GM21737 (cell line): ENCODE measurements around the gene RB1.
A peak's percentile ranks its signal among the peaks of the same experiment; 100 is the strongest.
"Not testable (repeated sequence)": the region's sequence is repeated elsewhere in the genome, so short reads cannot be mapped to it uniquely, and the experiment has no call there.

Experiments used
- ATAC-seq: cut with Tn5 transposase; IDR thresholded peaks from one replicate; pipeline ENCODE4 v1.9.1; 2021; ENCODE audit warnings: mild to moderate bottlenecking, moderate library complexity; ENCODE audit not compliant: unreplicated experiment

RB1 gene

DNA sequence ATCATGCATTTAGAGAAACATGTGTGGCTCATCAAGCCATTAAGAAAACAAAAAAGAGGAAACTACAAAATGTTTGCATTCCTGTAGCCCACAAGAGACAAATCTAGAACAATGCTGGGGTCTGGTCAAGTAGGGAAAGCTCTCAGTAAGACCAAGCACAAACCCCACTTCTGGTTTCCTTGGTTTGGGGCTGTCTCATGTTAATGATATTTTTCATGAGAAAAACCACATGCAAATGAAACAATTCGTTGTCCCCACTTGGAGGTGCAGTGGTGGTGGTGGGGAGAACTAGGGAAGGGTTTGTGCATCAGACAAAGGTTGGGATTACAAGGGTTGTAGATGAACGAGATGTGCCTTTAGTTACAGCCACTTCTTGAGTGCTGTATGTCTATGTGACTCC is 7.0 kb upstream of the RB1 start:
- ATAC-seq, result no peak

DNA sequence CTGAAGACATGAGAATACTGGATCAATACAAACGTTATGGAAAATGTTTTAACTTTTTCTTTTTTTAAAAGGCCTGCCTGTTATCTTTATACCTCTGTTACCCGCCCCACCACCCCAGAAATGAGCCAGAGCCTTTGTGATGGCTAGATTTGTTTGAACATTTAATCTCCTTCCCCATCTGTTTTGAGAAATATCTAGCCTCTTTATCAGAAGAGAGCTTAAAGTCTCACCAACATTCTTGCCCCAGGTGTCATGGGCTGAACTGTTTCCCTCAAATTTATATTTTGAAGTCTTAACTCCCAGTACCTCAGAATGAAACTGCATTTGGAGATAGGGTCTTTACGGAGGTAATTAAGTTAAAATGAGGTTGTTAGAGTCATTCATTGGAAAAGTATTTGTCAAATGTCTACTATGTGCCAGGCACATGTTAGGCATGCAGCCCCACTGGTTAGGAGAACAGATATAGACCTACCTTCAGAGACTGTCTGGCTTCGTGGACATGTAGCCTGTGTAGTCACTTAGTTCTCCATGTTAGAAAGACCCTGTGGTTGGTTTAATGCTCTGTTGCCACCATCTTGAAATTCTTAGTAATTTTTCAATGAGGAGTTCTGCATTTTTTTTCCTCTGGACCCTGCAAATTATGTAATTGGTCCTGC is 6.3 kb upstream of the RB1 start:
- ATAC-seq, result no peak

DNA sequence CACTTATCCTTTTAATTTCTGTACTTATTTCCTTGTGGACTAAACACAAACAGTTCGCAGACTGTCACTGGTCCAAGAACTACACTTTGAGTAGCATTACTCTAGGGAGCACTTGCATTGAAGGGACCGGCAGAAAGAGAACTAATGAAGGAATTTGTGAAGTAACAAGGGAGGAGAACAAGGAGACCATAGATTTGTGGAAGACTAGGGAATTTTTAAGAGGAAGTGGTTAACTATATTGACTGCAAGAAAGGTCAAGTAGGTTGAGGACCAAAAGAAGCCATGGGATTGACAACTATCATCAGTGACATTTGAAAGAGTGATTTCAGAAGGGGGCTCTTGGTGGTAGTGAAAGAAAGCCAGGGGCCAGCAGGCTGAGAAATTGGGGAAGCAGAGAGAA is 4.0 kb upstream of the RB1 start:
- no peak for ATAC-seq

DNA sequence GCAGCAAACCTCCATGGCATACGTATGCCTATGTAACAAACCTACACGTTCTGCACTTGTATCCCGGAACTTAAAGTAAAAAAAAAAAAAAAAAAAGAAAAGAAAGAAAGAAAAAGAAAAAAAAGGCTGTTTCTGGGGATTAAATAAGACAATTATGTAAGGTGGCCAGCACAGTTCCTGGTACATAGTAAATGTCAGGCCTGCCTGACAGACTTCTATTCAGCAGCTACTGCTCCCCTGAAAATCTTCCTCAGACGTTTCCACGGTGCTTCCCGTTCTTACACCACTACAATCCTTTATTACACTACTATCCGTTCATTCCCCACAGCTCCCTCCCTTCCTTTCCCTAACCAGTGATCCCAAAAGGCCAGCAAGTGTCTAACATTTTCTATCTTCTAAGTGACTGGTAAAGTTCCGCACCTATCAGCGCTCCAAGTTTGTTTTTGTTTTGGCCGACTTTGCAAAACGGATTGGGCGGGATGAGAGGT is 636 bp upstream of the RB1 start:
- no peak for ATAC-seq

DNA sequence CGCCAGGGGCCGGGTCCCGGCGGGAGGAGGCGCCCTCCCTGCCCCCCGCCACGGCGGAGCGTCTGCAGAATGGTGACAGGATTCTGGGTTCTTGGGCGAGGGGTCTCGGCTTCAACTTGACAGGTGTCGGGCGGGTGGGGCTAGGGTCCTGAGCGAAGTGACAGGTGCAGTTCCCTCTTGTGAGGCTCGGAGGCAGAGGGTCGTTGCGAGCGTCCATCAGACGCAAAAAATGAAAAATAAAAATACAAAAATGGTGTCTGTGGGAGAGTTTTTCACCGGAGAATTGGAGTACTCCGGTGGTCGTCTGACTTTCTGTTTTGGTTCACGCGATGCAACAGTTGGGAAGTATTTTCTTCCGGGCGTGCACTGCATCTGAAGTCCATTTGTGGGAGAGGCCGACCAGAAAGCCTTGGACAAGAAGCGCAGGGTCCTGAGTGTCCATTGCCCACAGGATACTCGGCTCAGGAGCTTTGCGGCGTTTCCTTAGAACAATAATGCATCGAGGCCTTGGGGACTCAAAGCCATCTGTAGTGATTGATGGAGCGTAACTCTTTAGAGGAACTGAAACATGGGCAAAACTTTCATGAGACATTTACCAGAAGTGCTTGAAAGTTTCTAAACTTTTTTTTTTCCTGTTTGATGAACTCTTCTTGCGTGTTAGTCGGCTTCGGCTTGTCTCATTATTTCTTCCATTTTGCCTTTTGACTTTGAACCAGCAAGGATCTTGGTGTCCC is 759 bp downstream of the RB1 start:
- ATAC-seq, result peak; percentile 61

DNA sequence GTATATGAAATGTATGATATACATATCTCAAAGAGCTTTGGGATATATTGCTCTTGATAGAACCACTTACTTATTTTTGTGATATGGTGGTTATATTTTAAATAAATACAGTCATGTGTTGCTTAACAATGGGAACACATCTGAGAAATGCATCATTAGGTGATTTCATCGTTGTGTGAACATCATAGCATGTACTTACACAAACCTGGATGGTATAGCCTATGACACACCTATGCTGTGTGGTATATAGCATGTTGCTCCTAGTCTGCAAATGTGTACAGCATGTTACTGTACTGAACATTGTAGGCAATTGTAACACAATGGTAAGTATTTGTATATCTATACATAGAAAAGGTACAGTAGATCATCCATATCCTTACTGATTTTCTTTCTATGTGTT is 7.7 kb downstream of the RB1 start:
- no peak for ATAC-seq

DNA sequence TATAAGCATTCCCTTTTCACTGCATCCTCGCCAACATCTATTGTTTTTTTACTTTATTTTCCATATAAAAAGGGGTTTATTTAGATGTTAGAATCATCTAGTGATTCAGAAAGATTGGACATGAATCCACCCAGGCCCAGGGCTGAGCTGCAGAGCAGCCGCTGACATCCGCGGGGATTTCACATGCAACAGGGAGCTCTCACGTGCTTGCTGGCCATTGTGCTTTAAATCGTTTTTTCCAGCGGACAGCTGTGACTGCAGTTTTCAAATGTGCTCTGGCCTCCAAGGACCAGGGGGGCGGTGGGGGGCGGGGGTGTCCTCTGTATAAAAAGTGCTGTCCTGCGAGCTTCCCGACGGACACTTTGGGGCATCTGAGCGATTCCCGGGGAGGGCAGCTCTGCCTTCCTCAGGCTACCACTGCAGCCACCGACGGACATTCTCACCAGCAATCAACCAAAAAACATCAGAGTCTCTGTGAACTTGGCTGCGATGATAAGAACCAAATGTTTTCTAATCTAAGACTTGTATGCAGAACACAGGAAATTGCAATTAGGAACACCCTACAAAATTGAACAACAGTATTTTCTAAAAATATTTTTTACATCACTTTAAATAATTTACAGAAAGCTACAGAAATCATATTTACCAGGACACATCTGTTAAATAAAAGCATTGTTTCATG is 12.6 kb downstream of the RB1 start:
- no peak for ATAC-seq

DNA sequence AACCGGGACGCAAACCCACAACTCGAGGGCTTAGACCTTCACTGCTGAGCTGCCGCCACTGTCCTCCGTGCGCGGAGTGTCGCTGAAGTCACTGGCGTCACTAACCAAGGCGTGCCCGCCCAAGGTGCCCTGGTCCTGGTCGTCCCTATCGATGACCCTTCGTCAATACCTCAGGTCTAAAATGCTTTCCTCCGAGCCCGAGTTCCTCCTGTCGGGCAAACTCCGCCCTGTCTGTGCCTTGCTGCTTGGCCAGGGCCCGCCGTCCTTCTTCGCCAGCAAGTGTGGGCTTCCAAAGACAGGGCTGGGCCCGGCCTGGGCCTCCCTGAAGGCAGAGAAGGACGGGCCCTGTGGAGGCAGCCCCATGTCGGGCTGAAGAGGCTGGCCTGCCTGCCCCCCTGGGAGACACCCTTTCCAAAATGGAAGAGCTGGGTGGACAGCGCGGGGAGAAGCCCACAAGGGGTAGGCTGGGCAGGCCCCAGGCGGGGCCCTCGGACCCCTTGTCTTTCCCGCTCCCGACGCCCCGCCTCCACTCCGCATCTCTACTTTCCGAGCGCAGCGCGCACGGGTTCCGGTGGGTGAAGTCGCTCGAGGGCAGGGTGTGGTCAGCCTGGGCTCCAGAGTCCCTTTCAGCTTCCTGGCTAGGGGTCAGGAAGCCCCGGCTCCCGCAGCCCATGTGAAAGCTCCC is 13.4 kb downstream of the RB1 start:
- ATAC-seq, result no peak

DNA sequence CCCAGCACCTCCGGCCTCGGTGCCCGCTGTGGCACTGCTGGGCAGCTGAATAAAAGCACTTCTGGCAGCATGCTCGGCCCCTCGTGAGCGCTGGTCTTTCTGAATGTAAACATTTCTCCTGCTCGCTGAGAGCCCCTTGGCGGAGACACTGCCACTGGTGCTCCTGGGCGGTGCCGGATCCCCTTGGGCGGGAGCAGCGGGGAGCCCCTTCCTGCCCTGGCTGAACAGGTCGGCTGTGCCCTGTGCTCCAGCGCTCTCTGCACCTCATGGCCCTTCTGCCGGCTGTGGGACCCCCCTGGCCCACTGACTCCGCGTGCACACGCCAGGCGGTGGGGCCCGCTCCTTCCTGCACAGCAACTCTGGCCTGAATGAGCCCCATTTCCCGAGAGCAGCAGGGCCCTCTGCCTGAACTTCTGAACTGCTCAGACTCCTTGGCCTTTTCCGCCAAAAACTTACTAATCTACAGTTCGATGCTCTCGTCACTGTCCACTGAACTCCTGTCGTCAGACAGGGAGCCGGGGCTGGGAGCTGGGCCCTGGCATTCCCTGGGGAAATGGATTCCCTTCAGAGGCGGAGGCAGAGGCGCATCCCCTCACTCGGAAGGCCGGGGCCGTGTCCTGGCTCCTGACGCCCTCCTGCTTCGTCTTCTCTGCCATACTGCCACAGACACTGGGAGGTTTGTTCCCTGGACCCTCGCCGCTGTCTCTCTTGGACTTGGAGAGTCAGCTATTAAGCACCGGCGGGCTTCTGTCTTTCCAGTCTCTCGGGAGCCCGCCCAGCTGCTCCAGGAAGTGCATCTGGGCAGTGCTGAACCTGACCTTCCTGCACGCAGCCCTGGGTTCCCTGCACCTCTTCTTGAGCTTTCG is 14.2 kb downstream of the RB1 start:
- no peak for ATAC-seq

DNA sequence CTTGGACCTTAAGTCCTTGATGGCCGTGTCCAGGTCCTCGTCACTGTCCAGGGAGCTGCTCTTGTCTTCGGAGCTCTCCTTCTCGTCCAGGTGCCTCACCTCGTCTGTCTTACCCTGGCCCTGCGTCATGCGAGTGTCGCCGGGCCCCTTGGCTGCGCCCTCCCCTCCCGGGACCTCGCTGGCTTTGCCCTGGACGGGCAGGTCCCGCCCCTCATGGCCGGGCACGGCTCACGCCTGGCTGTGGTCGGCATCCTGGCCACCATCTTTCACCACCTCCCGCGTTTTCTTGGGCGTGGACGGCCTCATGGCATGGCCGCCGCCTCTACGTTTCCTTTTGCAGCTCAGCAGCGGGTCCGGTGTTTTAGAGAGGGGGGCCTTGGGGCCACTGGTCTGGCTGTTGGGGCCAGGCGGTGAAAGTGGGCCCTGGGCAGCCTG is 14.8 kb downstream of the RB1 start:
- ATAC-seq, result no peak

DNA sequence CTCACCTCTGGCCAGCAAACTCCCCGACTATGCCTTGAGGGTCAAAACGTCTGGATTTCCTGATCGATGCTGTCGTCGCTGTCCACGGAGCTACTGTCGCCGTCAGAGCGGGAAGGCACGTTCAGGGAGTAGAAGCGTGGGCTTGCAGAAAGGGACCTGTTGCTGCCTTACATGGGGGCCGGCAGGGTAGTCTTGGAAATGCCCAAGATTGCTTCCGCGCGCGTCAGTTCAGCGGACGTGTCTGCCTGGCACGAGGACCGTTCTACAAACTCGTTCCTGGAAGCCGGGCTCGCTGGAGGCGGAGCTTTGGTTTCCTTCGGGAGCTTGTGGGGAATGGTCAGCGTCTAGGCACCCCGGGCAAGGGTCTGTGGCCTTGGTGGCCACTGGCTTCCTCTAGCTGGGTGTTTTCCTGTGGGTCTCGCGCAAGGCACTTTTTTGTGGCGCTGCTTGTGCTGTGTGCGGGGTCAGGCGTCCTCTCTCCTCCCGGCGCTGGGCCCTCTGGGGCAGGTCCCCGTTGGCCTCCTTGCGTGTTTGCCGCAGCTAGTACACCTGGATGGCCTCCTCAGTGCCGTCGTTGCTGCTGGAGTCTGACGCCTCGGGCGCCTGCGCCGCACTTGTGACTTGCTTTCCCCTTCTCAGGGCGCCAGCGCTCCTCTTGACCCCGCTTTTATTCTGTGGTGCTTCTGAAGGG is 15.4 kb downstream of the RB1 start:
- ATAC-seq, result no peak

DNA sequence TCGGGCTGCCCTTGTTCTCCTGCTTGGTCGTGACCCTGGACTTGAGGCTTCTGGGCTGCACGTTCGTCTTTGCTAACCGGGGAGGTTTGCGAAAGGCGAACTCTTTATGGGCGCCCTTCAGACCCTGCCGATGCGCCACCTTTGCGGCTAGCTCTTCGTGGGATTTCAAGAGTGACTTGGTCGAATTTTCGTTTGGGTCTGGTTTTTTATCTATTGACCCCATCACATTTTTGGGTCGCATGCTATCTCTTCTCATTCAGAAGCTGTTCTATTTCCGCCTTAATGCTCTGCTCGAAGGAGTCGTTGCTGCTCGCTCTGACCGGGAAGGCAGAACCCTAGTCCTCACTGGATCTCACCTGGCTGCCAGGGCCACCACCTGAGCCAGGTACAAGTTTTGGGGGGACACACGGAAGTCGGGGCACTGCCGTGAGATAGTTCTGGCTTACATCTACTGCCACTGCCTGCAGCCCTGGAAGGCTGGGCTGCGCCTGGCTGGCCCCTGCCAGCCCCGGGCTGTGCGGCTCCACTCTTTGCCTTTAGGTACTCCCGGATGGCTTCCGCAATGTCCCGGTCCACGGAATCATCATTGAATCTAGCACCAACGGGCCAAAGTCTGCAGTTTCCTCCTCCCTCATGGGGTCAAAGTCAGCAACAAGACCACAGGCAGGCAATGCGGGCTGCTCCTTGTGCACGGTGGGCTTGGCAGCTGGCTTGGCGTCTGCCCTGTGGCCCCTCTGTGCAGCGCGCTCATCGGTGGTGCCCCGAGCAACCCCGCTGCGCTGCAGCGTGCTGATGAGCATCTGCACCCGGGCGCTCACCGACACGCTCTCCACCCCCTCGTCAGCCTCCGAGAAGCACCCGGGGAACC is 16.2 kb downstream of the RB1 start:
- no peak for ATAC-seq

DNA sequence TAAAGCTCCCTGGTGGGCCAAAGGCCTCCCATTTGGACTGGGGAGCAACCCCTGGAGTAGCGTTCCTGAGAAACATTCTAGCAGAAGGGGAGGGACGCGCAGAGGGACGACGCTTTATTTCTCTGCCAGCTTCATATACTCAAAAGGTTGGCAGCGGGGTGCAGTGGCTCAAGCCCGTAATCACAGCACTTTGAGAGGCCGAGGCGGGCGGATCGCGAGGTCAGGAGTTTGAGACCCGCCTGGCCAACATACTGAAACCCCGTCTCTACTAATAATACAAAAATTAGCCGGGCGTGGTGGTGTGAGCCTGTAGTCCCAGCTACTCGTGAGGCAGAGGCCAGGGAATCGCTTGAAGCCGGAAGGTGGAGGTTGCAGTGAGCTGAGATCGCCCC is 16.8 kb downstream of the RB1 start:
- no peak for ATAC-seq

DNA sequence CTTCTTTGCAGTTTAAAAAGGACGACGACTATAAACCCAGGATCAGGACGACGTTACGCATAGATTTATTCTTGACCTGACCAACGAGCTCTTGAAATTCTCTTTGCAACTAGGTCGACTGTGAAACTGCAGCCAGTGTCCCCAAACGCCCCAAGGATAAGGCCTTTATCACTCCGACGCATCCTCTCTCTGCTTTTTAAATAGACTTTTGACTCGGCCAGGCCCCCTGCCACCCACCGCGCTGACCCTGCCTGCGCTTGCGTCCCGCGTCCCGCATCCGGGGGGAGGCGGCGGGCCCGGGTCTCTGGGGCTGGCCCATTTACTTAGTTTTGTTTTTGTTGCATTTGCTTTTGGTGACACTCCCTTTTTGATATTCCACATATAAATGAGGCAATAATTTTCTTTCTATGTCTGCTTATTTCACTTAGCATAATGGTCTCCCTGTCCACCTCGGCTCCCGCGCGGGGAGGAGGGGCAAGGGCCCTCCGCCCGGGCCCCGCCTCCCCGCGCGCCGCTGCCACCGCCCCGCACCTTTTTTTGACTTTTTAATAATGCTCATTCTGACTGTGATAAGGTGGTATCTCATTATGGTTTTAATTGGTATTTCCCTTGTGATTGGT is 17.4 kb downstream of the RB1 start:
- ATAC-seq, result no peak

DNA sequence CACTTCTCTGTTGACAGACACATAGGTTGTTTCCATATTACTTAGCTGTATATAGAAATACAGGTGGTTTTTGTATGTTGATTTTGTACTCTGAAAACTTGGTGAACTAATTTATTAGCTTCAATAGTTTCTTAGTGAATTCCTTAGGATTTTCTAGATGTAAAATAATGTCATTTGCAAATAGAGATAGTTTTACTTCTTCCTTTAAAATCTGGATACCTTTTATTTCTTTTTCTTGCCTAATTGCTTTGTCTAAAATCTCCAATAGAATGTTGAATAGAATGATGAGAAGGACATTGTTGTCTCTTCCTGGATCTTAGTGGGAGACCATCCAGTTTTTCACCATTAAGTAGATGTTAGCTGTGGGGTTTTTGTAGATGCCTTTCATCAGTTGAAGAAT is 18.7 kb downstream of the RB1 start:
- no peak for ATAC-seq

DNA sequence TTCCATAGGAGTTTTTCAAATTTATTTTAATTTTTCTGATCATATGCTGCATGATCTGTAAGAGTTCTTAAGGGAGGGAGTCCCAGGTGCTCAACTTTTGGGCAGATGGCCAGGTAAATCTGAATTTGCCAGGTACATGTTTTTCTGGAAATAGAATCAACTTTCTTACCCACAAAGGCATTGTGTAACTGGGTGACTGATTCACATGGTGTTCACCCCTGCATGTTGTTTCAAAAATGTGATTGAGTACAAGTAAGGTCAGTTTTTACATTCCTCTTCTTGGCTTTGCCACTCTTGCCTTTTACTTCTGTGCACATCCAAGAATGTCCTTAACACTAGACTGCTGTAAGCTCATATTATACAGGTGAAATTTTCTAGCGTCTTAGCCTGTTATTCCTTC is 30.4 kb downstream of the RB1 start:
- ATAC-seq, result no peak

DNA sequence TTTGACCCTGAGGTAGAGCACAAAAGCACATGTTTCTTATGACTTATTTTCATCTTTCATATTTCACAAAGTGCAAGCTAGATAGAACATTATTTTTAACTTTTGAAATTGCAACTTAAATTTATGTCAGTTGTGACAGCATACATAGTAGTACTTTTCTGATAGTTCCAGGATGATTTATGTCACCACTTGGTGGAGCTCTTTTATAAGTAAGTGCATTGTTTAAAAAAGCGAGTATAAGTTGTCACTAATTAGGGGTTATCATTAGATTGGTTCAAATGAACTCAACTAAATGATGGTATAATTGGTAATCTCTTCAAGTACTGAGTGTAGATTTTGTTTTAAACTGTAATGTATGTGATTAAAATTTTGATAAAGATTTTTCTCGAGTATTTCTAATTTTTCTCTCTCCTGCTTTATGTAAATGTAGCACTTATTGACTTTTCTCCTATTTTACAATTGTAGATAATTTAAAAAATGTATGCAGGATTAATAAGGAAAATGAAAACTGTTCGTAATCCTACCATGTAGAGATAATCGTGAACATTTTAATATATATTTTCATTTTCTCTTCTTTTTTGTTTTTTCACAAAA is 31.1 kb downstream of the RB1 start:
- ATAC-seq, result no peak

DNA sequence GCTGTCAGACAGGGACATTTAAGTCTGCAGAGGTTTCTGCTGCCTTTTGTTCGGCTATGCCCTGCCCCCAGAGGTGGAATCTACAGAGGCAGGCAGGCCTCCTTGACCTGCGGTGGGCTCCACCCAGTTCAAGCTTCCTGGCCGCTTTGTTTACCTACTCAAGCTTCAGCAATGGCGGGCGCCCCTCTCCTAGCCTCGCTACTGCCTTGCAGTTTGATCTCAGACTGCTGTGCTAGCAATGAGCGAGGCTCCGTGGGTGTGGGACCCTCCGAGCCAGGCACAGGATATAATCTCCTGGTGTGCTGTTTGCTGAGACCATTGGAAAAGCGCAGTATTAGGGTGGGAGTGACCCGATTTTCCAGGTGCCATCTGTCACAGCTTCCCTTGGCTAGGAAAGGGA is 35.6 kb downstream of the RB1 start:
- ATAC-seq, result not testable (repeated sequence)
